Neural progenitor cell (in vitro differentiated cells): ENCODE measurements around the gene OR2A7. TPM values are rescaled to one million over a fixed set of nuclear protein-coding genes. Genes with fewer than 3 reads are reported as not detected.
"Not testable (repeated sequence)": the region's sequence is repeated elsewhere in the genome, so short reads cannot be mapped to it uniquely, and the experiment has no call there.

Source experiments
- DNase-seq: peaks from one replicate; pipeline ENCODE4 v3.0.0-alpha.2; 2016; ENCODE audit warnings: low spot score
- H2AFZ ChIP-seq: fragments of 200-600 bp; sonication (generic); replicated peaks from 2 replicates; pipeline ENCODE4 v1.6.1; 2016; ENCODE audit warnings: antibody characterized with exemption
- H3F3A ChIP-seq: fragments of 200-600 bp; sonication (generic); 2 replicates; pipeline ENCODE4 v1.6.1; 2016; ENCODE audit warnings: antibody characterized with exemption, low read depth
- H3K27ac ChIP-seq: fragments of 200-600 bp; sonication (generic); 2 replicates; pipeline ENCODE4 v1.5.1; 2016; ENCODE audit warnings: mild to moderate bottlenecking
- H3K27me3 ChIP-seq: fragments of 200-600 bp; sonication (generic); 2 replicates; pipeline ENCODE4 v1.6.1; 2016; ENCODE audit warnings: mild to moderate bottlenecking, moderate library complexity
- H3K36me3 ChIP-seq: fragments of 200-600 bp; sonication (generic); 2 replicates; pipeline ENCODE4 v1.5.1; 2016
- H3K4me1 ChIP-seq: fragments of 200-600 bp; sonication (generic); 2 replicates; pipeline ENCODE4 v1.6.1; 2016; ENCODE audit warnings: mixed run types
- H3K4me2 ChIP-seq: fragments of 200-600 bp; sonication (generic); 2 replicates; pipeline ENCODE4 v1.6.1; 2016
- H3K4me3 ChIP-seq: fragments of 200-600 bp; sonication (generic); 2 replicates; pipeline ENCODE4 v1.5.1; 2016
- H3K79me2 ChIP-seq: fragments of 200-600 bp; sonication (generic); 2 replicates; pipeline ENCODE4 v1.6.1; 2016; ENCODE audit warnings: low read depth
- H3K9ac ChIP-seq: fragments of 200-600 bp; sonication (generic); 2 replicates; pipeline ENCODE4 v1.6.1; 2016
- H3K9me3 ChIP-seq: fragments of 200-600 bp; sonication (generic); 2 replicates; pipeline ENCODE4 v1.5.1; 2016; ENCODE audit warnings: low read depth
- H4K20me1 ChIP-seq: fragments of 200-600 bp; sonication (generic); 2 replicates; pipeline ENCODE4 v1.6.1; 2016; ENCODE audit warnings: low read depth
- H3K27ac Mint-ChIP-seq: 3 replicates; pipeline ENCODE4 v1.8.0; 2021; ENCODE audit warnings: mixed read lengths
- H3K27me3 Mint-ChIP-seq: 2 replicates; pipeline ENCODE4 v1.8.0; 2022; ENCODE audit warnings: low read depth, mild to moderate bottlenecking, inconsistent platforms, moderate library complexity, mixed read lengths; ENCODE audit not compliant: insufficient read depth
- H3K36me3 Mint-ChIP-seq: 3 replicates; pipeline ENCODE4 v1.8.0; 2021; ENCODE audit warnings: mixed read lengths
- H3K4me1 Mint-ChIP-seq: 3 replicates; pipeline ENCODE4 v1.8.0; 2021; ENCODE audit warnings: mixed read lengths
- H3K4me3 Mint-ChIP-seq: 3 replicates; pipeline ENCODE4 v1.8.0; 2021; ENCODE audit warnings: mild to moderate bottlenecking, moderate library complexity, mixed read lengths
- H3K9me3 Mint-ChIP-seq: 3 replicates; pipeline ENCODE4 v1.8.0; 2020; ENCODE audit warnings: mixed read lengths
- total RNA-seq: library from RNA; depleted of rRNA; stranded (reverse); fragments of >200 nt; gene quantifications from 2 replicates; pipeline ENCODE4 v1.2.3, GENCODE V29; 2015; ENCODE audit warnings: low replicate concordance

Gene OR2A7
- total RNA-seq, 1 donor from 2014 or later: 0.15 TPM

GRCh38 chr7:144247674-144248330 lies 16.8 kb downstream of the OR2A7 start:
- not testable (repeated sequence) for H3K4me1 Mint-ChIP-seq, H2AFZ ChIP-seq, H3F3A ChIP-seq, H4K20me1 ChIP-seq, H3K36me3 ChIP-seq, H3K9ac ChIP-seq, H3K4me1 ChIP-seq, H3K27ac ChIP-seq, H3K4me2 ChIP-seq, DNase-seq, H3K27me3 ChIP-seq, H3K36me3 Mint-ChIP-seq, H3K27ac Mint-ChIP-seq, H3K27me3 Mint-ChIP-seq, H3K4me3 Mint-ChIP-seq, H3K4me3 ChIP-seq, H3K79me2 ChIP-seq, H3K9me3 ChIP-seq, H3K9me3 Mint-ChIP-seq

GRCh38 chr7:144246967-144247366 lies 17.6 kb downstream of the OR2A7 start:
- not testable (repeated sequence) for H3K27me3 Mint-ChIP-seq, H3K79me2 ChIP-seq, H3K9me3 ChIP-seq, H3K4me1 ChIP-seq, H3K9me3 Mint-ChIP-seq, H3F3A ChIP-seq, H3K27ac Mint-ChIP-seq, H3K4me3 Mint-ChIP-seq, H3K27me3 ChIP-seq, H3K9ac ChIP-seq, H3K36me3 ChIP-seq, H2AFZ ChIP-seq, DNase-seq, H4K20me1 ChIP-seq, H3K27ac ChIP-seq, H3K4me2 ChIP-seq, H3K4me3 ChIP-seq, H3K4me1 Mint-ChIP-seq, H3K36me3 Mint-ChIP-seq

GRCh38 chr7:144245372-144245771 lies 19.2 kb downstream of the OR2A7 start:
- not testable (repeated sequence) for H3F3A ChIP-seq, H3K79me2 ChIP-seq, H3K9ac ChIP-seq, H3K27me3 ChIP-seq, DNase-seq, H3K27me3 Mint-ChIP-seq, H3K27ac Mint-ChIP-seq, H3K4me1 ChIP-seq, H3K4me3 ChIP-seq, H3K4me2 ChIP-seq, H3K4me3 Mint-ChIP-seq, H4K20me1 ChIP-seq, H3K27ac ChIP-seq, H3K36me3 ChIP-seq, H2AFZ ChIP-seq, H3K4me1 Mint-ChIP-seq, H3K36me3 Mint-ChIP-seq, H3K9me3 ChIP-seq, H3K9me3 Mint-ChIP-seq

GRCh38 chr7:144239365-144239764 lies 25.2 kb downstream of the OR2A7 start, which contains the start of gene OR2A42:
Gene OR2A42 (minus strand): TSS chr7:144239605. CDS start chr7:144232843, 6,762 bp downstream.
- Histone ChIP-seq H3K4me2 (peak within 1 kb of the TSS; percentile 23), H3K27ac (peak within 1 kb of the TSS; percentile 9)
- not testable (repeated sequence) for H3K9ac ChIP-seq, H3K4me3 ChIP-seq, H3K4me1 ChIP-seq, H3K9me3 ChIP-seq, DNase-seq, H3K79me2 ChIP-seq, H3K4me3 Mint-ChIP-seq, H3K9me3 Mint-ChIP-seq, H4K20me1 ChIP-seq, H3K4me1 Mint-ChIP-seq, H3K27me3 Mint-ChIP-seq, H2AFZ ChIP-seq, H3K27me3 ChIP-seq, H3F3A ChIP-seq, H3K27ac Mint-ChIP-seq, H3K36me3 Mint-ChIP-seq, H3K36me3 ChIP-seq

GRCh38 chr7:144238530-144239082 lies 26.0 kb downstream of the OR2A7 start:
- not testable (repeated sequence) for H3K4me1 Mint-ChIP-seq, H3K27ac Mint-ChIP-seq, H3K27me3 Mint-ChIP-seq, H2AFZ ChIP-seq, H3K27me3 ChIP-seq, H3K36me3 ChIP-seq, H3K4me1 ChIP-seq, H3K36me3 Mint-ChIP-seq, H3K4me3 ChIP-seq, H3K9ac ChIP-seq, H3K79me2 ChIP-seq, H3F3A ChIP-seq, H4K20me1 ChIP-seq, H3K9me3 Mint-ChIP-seq, H3K4me3 Mint-ChIP-seq, H3K9me3 ChIP-seq
- Histone ChIP-seq H3K27ac (peak overlapping the region; percentile 9), H3K4me2 (peak overlapping the region; percentile 23)
- peak; percentile 2 for DNase-seq

- H3K9ac ChIP-seq, H3K27me3 Mint-ChIP-seq, H3F3A ChIP-seq, H3K4me2 ChIP-seq, H3K4me1 Mint-ChIP-seq, H3K36me3 ChIP-seq, H3K36me3 Mint-ChIP-seq, H3K4me3 ChIP-seq, H3K27ac ChIP-seq, H3K4me1 ChIP-seq, H3K4me3 Mint-ChIP-seq, H3K27ac Mint-ChIP-seq, H3K79me2 ChIP-seq, H3K27me3 ChIP-seq, H4K20me1 ChIP-seq, H3K9me3 ChIP-seq, H2AFZ ChIP-seq, DNase-seq, H3K9me3 Mint-ChIP-seq: not testable (repeated sequence)
Observed at GRCh38 chr7:144233039-144233438, 31.6 kb downstream of the OR2A7 start.

- H3K4me3 Mint-ChIP-seq, H3F3A ChIP-seq, H3K36me3 ChIP-seq, DNase-seq, H3K9me3 ChIP-seq, H3K79me2 ChIP-seq, H3K9me3 Mint-ChIP-seq, H2AFZ ChIP-seq, H3K4me1 ChIP-seq, H4K20me1 ChIP-seq, H3K4me1 Mint-ChIP-seq, H3K4me3 ChIP-seq, H3K27me3 ChIP-seq, H3K27me3 Mint-ChIP-seq, H3K9ac ChIP-seq, H3K4me2 ChIP-seq, H3K27ac Mint-ChIP-seq, H3K36me3 Mint-ChIP-seq, H3K27ac ChIP-seq: not testable (repeated sequence)
Observed at GRCh38 chr7:144231027-144231426, 33.6 kb downstream of the OR2A7 start.

- H3K36me3 Mint-ChIP-seq, H3K4me2 ChIP-seq, H3K27ac ChIP-seq, H3K4me3 Mint-ChIP-seq, H3K79me2 ChIP-seq, H3F3A ChIP-seq, H3K9ac ChIP-seq, H3K4me3 ChIP-seq, H4K20me1 ChIP-seq, H3K4me1 ChIP-seq, H2AFZ ChIP-seq, H3K27me3 Mint-ChIP-seq, H3K36me3 ChIP-seq, H3K4me1 Mint-ChIP-seq, H3K9me3 Mint-ChIP-seq, H3K27ac Mint-ChIP-seq, DNase-seq, H3K27me3 ChIP-seq, H3K9me3 ChIP-seq: not testable (repeated sequence)
Observed at GRCh38 chr7:144228810-144229209, 35.8 kb downstream of the OR2A7 start.
